Neural cell (in vitro differentiated cells): ENCODE measurements around the gene PRDX1. TPM values are rescaled to one million over a fixed set of nuclear protein-coding genes. Genes with fewer than 3 reads are reported as not detected.

Source experiments
- H2AFZ ChIP-seq: fragments of 200-600, 300-800 bp; sonication (generic), shearing (Covaris generic); 2 replicates; pipeline ENCODE4 v1.6.0; 2014; ENCODE audit warnings: low read depth, mild to moderate bottlenecking, antibody characterized with exemption, low read length, moderate library complexity
- H3F3A ChIP-seq: fragments of 200-600 bp; shearing (Covaris generic); 2 replicates; pipeline ENCODE4 v1.6.1; 2016; ENCODE audit warnings: mild to moderate bottlenecking, moderate library complexity, mixed read lengths, antibody characterized with exemption, low read length; ENCODE audit not compliant: insufficient read depth, poor library complexity, severe bottlenecking
- H3K27ac ChIP-seq: fragments of 200-600, 300-800 bp; sonication (generic), shearing (Covaris generic); 2 replicates; pipeline ENCODE4 v1.5.1; 2014; ENCODE audit warnings: mild to moderate bottlenecking, low read length, moderate library complexity
- H3K27me3 ChIP-seq: fragments of 300-800, 200-600 bp; sonication (generic), shearing (Covaris generic); 2 replicates; pipeline ENCODE4 v1.6.0; 2014; ENCODE audit warnings: mild to moderate bottlenecking, low read depth, low read length, moderate library complexity; ENCODE audit not compliant: insufficient read depth
- H3K36me3 ChIP-seq: fragments of 300-800, 200-600 bp; sonication (generic), shearing (Covaris generic); 2 replicates; pipeline ENCODE4 v1.5.1; 2014; ENCODE audit warnings: mild to moderate bottlenecking, antibody characterized with exemption, low read length, moderate library complexity; ENCODE audit not compliant: insufficient read depth
- H3K4me2 ChIP-seq: fragments of 300-800, 200-600 bp; sonication (generic), shearing (Covaris generic); 2 replicates; pipeline ENCODE4 v1.6.0; 2014; ENCODE audit warnings: mild to moderate bottlenecking, low read length
- H3K4me3 ChIP-seq: fragments of 300-800, 200-600 bp; sonication (generic), shearing (Covaris generic); 2 replicates; pipeline ENCODE4 v1.5.1; 2014; ENCODE audit warnings: mild to moderate bottlenecking, low read length, moderate library complexity
- H3K79me2 ChIP-seq: fragments of 200-600 bp; shearing (Covaris generic); replicated peaks from 2 replicates; pipeline ENCODE4 v1.6.0; 2014; ENCODE audit warnings: mild to moderate bottlenecking, low read length, moderate library complexity; ENCODE audit not compliant: insufficient read depth
- H3K9ac ChIP-seq: fragments of 300-800, 200-600 bp; sonication (generic), shearing (Covaris generic); 2 replicates; pipeline ENCODE4 v1.6.1; 2016; ENCODE audit warnings: mild to moderate bottlenecking, low read length, mixed read lengths
- H3K9me2 ChIP-seq: fragments of 200-600 bp; shearing (Covaris generic); 2 replicates; pipeline ENCODE4 v1.6.1; 2016; ENCODE audit warnings: mild to moderate bottlenecking, low read length, mixed read lengths; ENCODE audit not compliant: insufficient read depth
- H3K9me3 ChIP-seq: fragments of 200-600, 300-800 bp; sonication (generic), shearing (Covaris generic); 2 replicates; pipeline ENCODE4 v1.6.1; 2016; ENCODE audit warnings: mild to moderate bottlenecking, mixed run types, low read length, moderate library complexity, mixed read lengths
- H4K20me1 ChIP-seq: fragments of 200-600 bp; shearing (Covaris generic); 2 replicates; pipeline ENCODE4 v1.6.1; 2016; ENCODE audit warnings: mild to moderate bottlenecking, mixed run types; ENCODE audit not compliant: insufficient read depth
- EP300 ChIP-seq: fragments of 450-650 bp; conservative IDR thresholded peaks from 2 replicates; pipeline ENCODE4 v1.6.1; 2014; ENCODE audit warnings: antibody characterized with exemption, mild to moderate bottlenecking, moderate library complexity; ENCODE audit not compliant: poor library complexity, severe bottlenecking
- EZH2 ChIP-seq: fragments of 200-600, 300-800 bp; shearing (Covaris generic), sonication (generic); IDR thresholded peaks from 2 replicates; pipeline ENCODE4 v1.6.1; 2014; ENCODE audit warnings: antibody characterized with exemption, low read length, borderline replicate concordance, mild to moderate bottlenecking; ENCODE audit not compliant: insufficient read depth, poor library complexity, severe bottlenecking
- MXI1 ChIP-seq: fragments of 450-650 bp; conservative IDR thresholded peaks from 2 replicates; pipeline ENCODE4 v1.6.1; 2014; ENCODE audit warnings: antibody characterized with exemption, mild to moderate bottlenecking; ENCODE audit not compliant: poor library complexity, severe bottlenecking
- POLR2AphosphoS5 ChIP-seq: IDR thresholded peaks from 2 replicates; pipeline ENCODE4 v1.6.1; 2012
- RAD21 ChIP-seq: fragments of 450-650 bp; conservative IDR thresholded peaks from 2 replicates; pipeline ENCODE4 v1.6.1; 2014; ENCODE audit warnings: antibody characterized with exemption, mild to moderate bottlenecking, moderate library complexity
- SMC3 ChIP-seq: fragments of 450-650 bp; conservative IDR thresholded peaks from 2 replicates; pipeline ENCODE4 v1.6.1; 2014; ENCODE audit warnings: antibody characterized with exemption, mild to moderate bottlenecking, moderate library complexity; ENCODE audit not compliant: poor library complexity
- TAF1 ChIP-seq: IDR thresholded peaks from 2 replicates; pipeline ENCODE4 v1.6.1; 2012; ENCODE audit warnings: low read depth
- polyA plus RNA-seq: library from polyadenylated mRNA; depleted of rRNA; stranded (reverse); fragments of >200 nt; gene quantifications from 2 replicates; pipeline ENCODE4 v1.2.3, GENCODE V29; 2014
- TF ChIP-seq, protein P1 (sequence below): fragments of 450-650 bp; IDR thresholded peaks from 2 replicates; pipeline ENCODE4 v1.5.1; 2014; ENCODE audit warnings: antibody characterized with exemption, mild to moderate bottlenecking, moderate library complexity; ENCODE audit not compliant: poor library complexity, severe bottlenecking
- TF ChIP-seq, protein P2 (sequence below): IDR thresholded peaks from 2 replicates; pipeline ENCODE4 v1.6.1; 2012; ENCODE audit warnings: borderline replicate concordance

The PRDX1 gene
- polyA plus RNA-seq, 1 donor from 2014 or later, result 304 TPM

- H3K4me2 ChIP-seq, result no peak overlapping the region
- no peak overlapping the region for H2AFZ ChIP-seq
- H3F3A ChIP-seq, result no peaks in the 10 kb centered on the region
- no peaks in the 10 kb centered on the region for H3K9me3 ChIP-seq
- H3K79me2 ChIP-seq, result no peaks in the 10 kb centered on the region
- H3K9ac ChIP-seq, result no peak overlapping the region
- no peaks in the 10 kb centered on the region for H3K36me3 ChIP-seq
- no peak for TF ChIP-seq TAF1
- no peak for TF ChIP-seq RAD21
- no peak for TF ChIP-seq POLR2AphosphoS5
- no peak for TF ChIP-seq EP300
- TF ChIP-seq, protein P1, sequence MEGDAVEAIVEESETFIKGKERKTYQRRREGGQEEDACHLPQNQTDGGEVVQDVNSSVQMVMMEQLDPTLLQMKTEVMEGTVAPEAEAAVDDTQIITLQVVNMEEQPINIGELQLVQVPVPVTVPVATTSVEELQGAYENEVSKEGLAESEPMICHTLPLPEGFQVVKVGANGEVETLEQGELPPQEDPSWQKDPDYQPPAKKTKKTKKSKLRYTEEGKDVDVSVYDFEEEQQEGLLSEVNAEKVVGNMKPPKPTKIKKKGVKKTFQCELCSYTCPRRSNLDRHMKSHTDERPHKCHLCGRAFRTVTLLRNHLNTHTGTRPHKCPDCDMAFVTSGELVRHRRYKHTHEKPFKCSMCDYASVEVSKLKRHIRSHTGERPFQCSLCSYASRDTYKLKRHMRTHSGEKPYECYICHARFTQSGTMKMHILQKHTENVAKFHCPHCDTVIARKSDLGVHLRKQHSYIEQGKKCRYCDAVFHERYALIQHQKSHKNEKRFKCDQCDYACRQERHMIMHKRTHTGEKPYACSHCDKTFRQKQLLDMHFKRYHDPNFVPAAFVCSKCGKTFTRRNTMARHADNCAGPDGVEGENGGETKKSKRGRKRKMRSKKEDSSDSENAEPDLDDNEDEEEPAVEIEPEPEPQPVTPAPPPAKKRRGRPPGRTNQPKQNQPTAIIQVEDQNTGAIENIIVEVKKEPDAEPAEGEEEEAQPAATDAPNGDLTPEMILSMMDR, result no peak
- TF ChIP-seq MXI1, result no peak
- TF ChIP-seq EZH2, result no peak
- no peak for TF ChIP-seq SMC3
- TF ChIP-seq, protein P2, sequence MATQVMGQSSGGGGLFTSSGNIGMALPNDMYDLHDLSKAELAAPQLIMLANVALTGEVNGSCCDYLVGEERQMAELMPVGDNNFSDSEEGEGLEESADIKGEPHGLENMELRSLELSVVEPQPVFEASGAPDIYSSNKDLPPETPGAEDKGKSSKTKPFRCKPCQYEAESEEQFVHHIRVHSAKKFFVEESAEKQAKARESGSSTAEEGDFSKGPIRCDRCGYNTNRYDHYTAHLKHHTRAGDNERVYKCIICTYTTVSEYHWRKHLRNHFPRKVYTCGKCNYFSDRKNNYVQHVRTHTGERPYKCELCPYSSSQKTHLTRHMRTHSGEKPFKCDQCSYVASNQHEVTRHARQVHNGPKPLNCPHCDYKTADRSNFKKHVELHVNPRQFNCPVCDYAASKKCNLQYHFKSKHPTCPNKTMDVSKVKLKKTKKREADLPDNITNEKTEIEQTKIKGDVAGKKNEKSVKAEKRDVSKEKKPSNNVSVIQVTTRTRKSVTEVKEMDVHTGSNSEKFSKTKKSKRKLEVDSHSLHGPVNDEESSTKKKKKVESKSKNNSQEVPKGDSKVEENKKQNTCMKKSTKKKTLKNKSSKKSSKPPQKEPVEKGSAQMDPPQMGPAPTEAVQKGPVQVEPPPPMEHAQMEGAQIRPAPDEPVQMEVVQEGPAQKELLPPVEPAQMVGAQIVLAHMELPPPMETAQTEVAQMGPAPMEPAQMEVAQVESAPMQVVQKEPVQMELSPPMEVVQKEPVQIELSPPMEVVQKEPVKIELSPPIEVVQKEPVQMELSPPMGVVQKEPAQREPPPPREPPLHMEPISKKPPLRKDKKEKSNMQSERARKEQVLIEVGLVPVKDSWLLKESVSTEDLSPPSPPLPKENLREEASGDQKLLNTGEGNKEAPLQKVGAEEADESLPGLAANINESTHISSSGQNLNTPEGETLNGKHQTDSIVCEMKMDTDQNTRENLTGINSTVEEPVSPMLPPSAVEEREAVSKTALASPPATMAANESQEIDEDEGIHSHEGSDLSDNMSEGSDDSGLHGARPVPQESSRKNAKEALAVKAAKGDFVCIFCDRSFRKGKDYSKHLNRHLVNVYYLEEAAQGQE, result no peak
- H3K27ac ChIP-seq, result no peak overlapping the region
- no peaks in the 10 kb centered on the region for H4K20me1 ChIP-seq
- peaks cover 27% of the 10 kb centered on the region for H3K27me3 ChIP-seq
- H3K9me2 ChIP-seq, result no peaks in the 10 kb centered on the region
- no peak overlapping the region for H3K4me3 ChIP-seq
Observed at GRCh38 chr1:45492691-45493090, 29.0 kb downstream of the PRDX1 start.

DNA sequence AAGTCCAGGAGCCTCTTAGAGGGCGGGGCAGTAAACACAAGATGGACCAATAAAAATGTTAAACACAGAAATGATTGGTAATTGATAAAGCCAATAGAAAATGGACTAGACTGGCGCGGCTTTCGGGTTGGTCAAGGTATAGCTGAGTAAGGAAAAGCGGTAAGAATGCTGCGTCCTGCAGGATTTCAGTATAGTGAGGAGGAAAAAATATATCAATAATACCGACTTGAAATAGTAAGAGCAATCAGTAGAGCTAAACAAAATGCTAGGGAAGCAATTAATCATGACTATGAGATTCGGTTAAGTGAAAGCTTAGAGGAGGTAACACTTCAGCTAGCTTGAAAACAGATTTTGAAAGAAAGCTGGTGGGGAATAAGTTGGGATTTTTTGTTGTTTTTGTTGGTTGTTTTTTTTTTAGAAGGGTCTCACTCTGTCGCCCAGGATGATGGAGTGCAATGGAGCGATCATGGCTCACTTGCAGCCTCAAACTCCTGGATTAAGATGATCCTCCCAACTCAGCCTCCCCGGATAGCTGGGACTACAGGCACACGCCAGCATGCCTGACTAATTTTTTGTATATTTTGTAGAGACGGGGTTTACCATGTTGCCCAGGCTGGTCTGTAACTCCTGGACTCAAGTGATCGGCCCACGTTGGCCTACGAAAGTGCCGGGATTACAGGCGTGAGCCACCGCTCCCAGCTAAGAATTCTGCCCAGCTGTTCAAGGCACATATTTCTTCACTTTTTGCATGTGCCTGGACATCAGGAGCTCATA, 30.0 kb downstream of the PRDX1 start:
- TF ChIP-seq EZH2 (no peak), RAD21 (no peak), EP300 (no peak)
- TF ChIP-seq, protein P2, result no peak
- H3K27ac ChIP-seq, result no peak overlapping the region
- H3K36me3 ChIP-seq, result no peaks in the 10 kb centered on the region
- H3K4me3 ChIP-seq, result peak overlapping the region; percentile 77
- H3K79me2 ChIP-seq, result no peaks in the 10 kb centered on the region
- H4K20me1 ChIP-seq, result no peaks in the 10 kb centered on the region
- H3K9ac ChIP-seq, result no peak overlapping the region
- no peaks in the 10 kb centered on the region for H3F3A ChIP-seq
- H3K4me2 ChIP-seq, result peak overlapping the region; percentile 11
- H3K9me3 ChIP-seq, result no peaks in the 10 kb centered on the region
- no peaks in the 10 kb centered on the region for H3K9me2 ChIP-seq
- no peak overlapping the region for H2AFZ ChIP-seq
- peaks cover 27% of the 10 kb centered on the region for H3K27me3 ChIP-seq
